HG03025 (cell line): Measurements from ENCODE around the gene MIOX.
A peak's percentile ranks its signal among the peaks of the same experiment; 100 is the strongest.

Experiments used
- ATAC-seq: cut with Tn5 transposase; IDR thresholded peaks from one replicate; pipeline ENCODE4 v1.9.1; 2021; ENCODE audit warnings: mild to moderate bottlenecking, moderate library complexity; ENCODE audit not compliant: unreplicated experiment, low FRiP score

MIOX gene

GRCh38 chr22:50488886-50489285 lies 2.2 kb downstream of the MIOX start:
- ATAC-seq, result no peak

- ATAC-seq, result no peak
These were observed 2.9 kb downstream of the MIOX start for GRCh38 chr22:50489363-50490243.

- ATAC-seq, result no peak
These were observed 4.1 kb downstream of the MIOX start for GRCh38 chr22:50490531-50491308.

- ATAC-seq, result no peak
These were observed 10.4 kb downstream of the MIOX start for GRCh38 chr22:50497093-50497492.

GRCh38 chr22:50498322-50498890 lies 11.7 kb downstream of the MIOX start:
- ATAC-seq, result no peak

- no peak for ATAC-seq
These were observed 13.8 kb downstream of the MIOX start for GRCh38 chr22:50500452-50500851.

GRCh38 chr22:50502096-50502495 lies 15.4 kb downstream of the MIOX start:
- no peak for ATAC-seq

- ATAC-seq, result no peak
These were observed 16.2 kb downstream of the MIOX start for GRCh38 chr22:50502628-50503474.

- no peak for ATAC-seq
These were observed 17.0 kb downstream of the MIOX start for GRCh38 chr22:50503475-50504145.

GRCh38 chr22:50504369-50505211 lies 17.9 kb downstream of the MIOX start:
- no peak for ATAC-seq

GRCh38 chr22:50505276-50505775 lies 18.7 kb downstream of the MIOX start:
- ATAC-seq, result no peak

GRCh38 chr22:50505776-50506610 lies 19.3 kb downstream of the MIOX start:
- no peak for ATAC-seq

- no peak for ATAC-seq
These were observed 20.2 kb downstream of the MIOX start for GRCh38 chr22:50506611-50507420.

GRCh38 chr22:50507421-50507990 lies 20.8 kb downstream of the MIOX start, which contains the start of gene LMF2:
LMF2 (minus strand) TSS chr22:50507702; CDS start chr22:50507675, 27 bp downstream.
- peak; percentile 44 for ATAC-seq

GRCh38 chr22:50507991-50508884 lies 21.6 kb downstream of the MIOX start, which contains the start of gene NCAPH2:
NCAPH2 (plus strand) TSS chr22:50508224; CDS start chr22:50508338, 114 bp downstream.
- ATAC-seq, result peak; percentile 71
